ENCODE results near the gene TTC13. TPM values are rescaled to one million over a fixed set of nuclear protein-coding genes. Genes with fewer than 3 reads are reported as not detected.

Gene TTC13
- total RNA-seq, 1 experiment from 2014 or later = 18.5 TPM

GRCh38 chr1:230948301-230948700 lies 30.4 kb downstream of the TTC13 start:
- DNase-seq (ENCODE audit: low read depth) = no peak

- DNase-seq (ENCODE audit: low read depth) = no peak
These were observed 35.5 kb downstream of the TTC13 start for GRCh38 chr1:230943048-230943593.

- peak; percentile 21 for DNase-seq (ENCODE audit: low read depth)
These were observed 37.8 kb downstream of the TTC13 start for GRCh38 chr1:230940848-230941247.

GRCh38 chr1:230939806-230940489 lies 38.7 kb downstream of the TTC13 start:
- peak; percentile 28 for DNase-seq (ENCODE audit: low read depth)

- DNase-seq (ENCODE audit: low read depth) = no peak
These were observed 39.7 kb downstream of the TTC13 start for GRCh38 chr1:230938924-230939368.

- no peak for DNase-seq (ENCODE audit: low read depth)
These were observed 41.3 kb downstream of the TTC13 start for GRCh38 chr1:230937371-230937770.

GRCh38 chr1:230936475-230936874 lies 42.2 kb downstream of the TTC13 start:
- DNase-seq (ENCODE audit: low read depth) = no peak

GRCh38 chr1:230935852-230936251 lies 42.8 kb downstream of the TTC13 start:
- DNase-seq (ENCODE audit: low read depth) = no peak

- no peak for DNase-seq (ENCODE audit: low read depth)
These were observed 47.7 kb downstream of the TTC13 start for GRCh38 chr1:230930986-230931385.

GRCh38 chr1:230926182-230926581 lies 52.5 kb downstream of the TTC13 start:
- no peak for DNase-seq (ENCODE audit: low read depth)

- no peak for DNase-seq (ENCODE audit: low read depth)
These were observed 53.1 kb downstream of the TTC13 start for GRCh38 chr1:230925608-230926007.

- no peak for DNase-seq (ENCODE audit: low read depth)
These were observed 55.5 kb downstream of the TTC13 start for GRCh38 chr1:230923176-230923575.

GRCh38 chr1:230922620-230923019 lies 56.0 kb downstream of the TTC13 start:
- no peak for DNase-seq (ENCODE audit: low read depth)

- DNase-seq (ENCODE audit: low read depth) = no peak
These were observed 59.5 kb downstream of the TTC13 start for GRCh38 chr1:230919207-230919606.

GRCh38 chr1:230917284-230918135 lies 61.2 kb downstream of the TTC13 start:
- DNase-seq (ENCODE audit: low read depth) = peak; percentile 56

GRCh38 chr1:230916587-230917283 lies 61.9 kb downstream of the TTC13 start:
- DNase-seq (ENCODE audit: low read depth) = no peak

GRCh38 chr1:230915078-230915477 lies 63.6 kb downstream of the TTC13 start:
- peak; percentile 20 for DNase-seq (ENCODE audit: low read depth)

GRCh38 chr1:230913496-230913895 lies 65.2 kb downstream of the TTC13 start:
- peak; percentile 16 for DNase-seq (ENCODE audit: low read depth)

GRCh38 chr1:230910755-230911117 lies 67.9 kb downstream of the TTC13 start:
- no peak for DNase-seq (ENCODE audit: low read depth)

- no peak for DNase-seq (ENCODE audit: low read depth)
These were observed 68.5 kb downstream of the TTC13 start for GRCh38 chr1:230909974-230910754.

GRCh38 chr1:230907472-230908205 lies 71.0 kb downstream of the TTC13 start:
- DNase-seq (ENCODE audit: low read depth) = no peak
